Brain pericyte (primary cell): ENCODE results near the gene SLC12A4.
"Not testable (repeated sequence)": the region's sequence is repeated elsewhere in the genome, so short reads cannot be mapped to it uniquely, and the experiment has no call there.

Source experiments
- DNase-seq: peaks from one replicate; pipeline ENCODE4 v3.0.0-alpha.2; 2012; ENCODE audit warnings: low read depth, low spot score

SLC12A4 gene

GRCh38 chr16:67968400-67969253, at the start of gene SLC12A4:
Gene SLC12A4, minus strand, starts transcription at chr16:67968637. Its CDS starts 84 bp downstream, at chr16:67968553.
- DNase-seq, result no peak

- DNase-seq, result no peak
Measured at GRCh38 chr16:68015681-68016080, 47.2 kb upstream of the SLC12A4 start, which contains the start of gene DPEP2NB. Gene DPEP2NB, minus strand, starts transcription at chr16:68015911. Its CDS starts 141 bp downstream, at chr16:68015770.

GRCh38 chr16:68013440-68013839, 45.0 kb upstream of the SLC12A4 start:
- DNase-seq, result no peak

- DNase-seq, result not testable (repeated sequence)
Measured at GRCh38 chr16:68009872-68010271, 41.4 kb upstream of the SLC12A4 start.

- DNase-seq, result no peak
Measured at GRCh38 chr16:68009157-68009735, 40.8 kb upstream of the SLC12A4 start.

GRCh38 chr16:68005786-68006286, 37.4 kb upstream of the SLC12A4 start:
- DNase-seq, result no peak

- DNase-seq, result no peak
Measured at GRCh38 chr16:68005211-68005610, 36.8 kb upstream of the SLC12A4 start.

- no peak for DNase-seq
Measured at GRCh38 chr16:68003031-68003430, 34.6 kb upstream of the SLC12A4 start.

GRCh38 chr16:68000450-68000849, 32.0 kb upstream of the SLC12A4 start:
- no peak for DNase-seq

GRCh38 chr16:67999985-68000384, 31.5 kb upstream of the SLC12A4 start:
- no peak for DNase-seq

GRCh38 chr16:67998779-67999688, 30.6 kb upstream of the SLC12A4 start, which contains the start of gene DPEP2:
Gene DPEP2, minus strand, starts transcription at chr16:67999484. Its CDS starts 6,272 bp downstream, at chr16:67993212.
- DNase-seq, result not testable (repeated sequence)

GRCh38 chr16:67998231-67998778, 29.9 kb upstream of the SLC12A4 start:
- DNase-seq, result not testable (repeated sequence)

- DNase-seq, result no peak
Measured at GRCh38 chr16:67996666-67997065, 28.2 kb upstream of the SLC12A4 start.

GRCh38 chr16:67995423-67995822, 27.0 kb upstream of the SLC12A4 start:
- DNase-seq, result no peak

GRCh38 chr16:67994040-67994408, 25.6 kb upstream of the SLC12A4 start:
- DNase-seq, result not testable (repeated sequence)

- no peak for DNase-seq
Measured at GRCh38 chr16:67993207-67994039, 25.0 kb upstream of the SLC12A4 start.

- no peak for DNase-seq
Measured at GRCh38 chr16:67992661-67993206, 24.3 kb upstream of the SLC12A4 start.

- no peak for DNase-seq
Measured at GRCh38 chr16:67990018-67990386, 21.6 kb upstream of the SLC12A4 start.

- DNase-seq, result no peak
Measured at GRCh38 chr16:67989322-67990017, 21.0 kb upstream of the SLC12A4 start.

- no peak for DNase-seq
Measured at GRCh38 chr16:67988675-67989074, 20.2 kb upstream of the SLC12A4 start.
